ENCODE results near the gene INF2.

DNA sequence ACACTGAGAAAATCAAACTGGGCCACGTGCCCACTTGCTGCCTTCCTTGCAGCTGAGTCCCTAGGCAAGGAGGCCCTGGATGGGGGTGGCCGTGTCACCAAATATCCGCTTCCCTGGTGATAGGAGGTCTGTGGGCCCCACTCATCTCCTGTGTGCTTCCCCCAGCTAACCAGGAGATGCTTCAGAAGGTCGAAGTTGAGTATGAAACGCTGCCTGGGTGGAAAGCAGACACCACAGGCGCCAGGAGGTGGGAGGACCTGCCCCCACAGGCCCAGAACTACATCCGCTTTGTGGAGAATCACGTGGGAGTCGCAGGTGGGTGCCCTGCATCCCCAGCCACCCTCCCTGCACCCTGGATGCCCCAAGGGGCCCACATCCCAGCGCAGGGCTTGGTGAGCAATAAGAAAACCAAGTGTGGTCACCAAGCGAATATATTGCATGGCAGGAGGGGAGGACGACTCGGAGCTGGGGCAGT lies 56.7 kb downstream of the INF2 start:
- TF ChIP-seq POLR2A (IDR thresholded peaks at IDR 0.05; ENCODE audit: low read depth) (no peak), POLR2AphosphoS5 (IDR thresholded peaks at IDR 0.05) (no peak)
- TF ChIP-seq, protein P1, sequence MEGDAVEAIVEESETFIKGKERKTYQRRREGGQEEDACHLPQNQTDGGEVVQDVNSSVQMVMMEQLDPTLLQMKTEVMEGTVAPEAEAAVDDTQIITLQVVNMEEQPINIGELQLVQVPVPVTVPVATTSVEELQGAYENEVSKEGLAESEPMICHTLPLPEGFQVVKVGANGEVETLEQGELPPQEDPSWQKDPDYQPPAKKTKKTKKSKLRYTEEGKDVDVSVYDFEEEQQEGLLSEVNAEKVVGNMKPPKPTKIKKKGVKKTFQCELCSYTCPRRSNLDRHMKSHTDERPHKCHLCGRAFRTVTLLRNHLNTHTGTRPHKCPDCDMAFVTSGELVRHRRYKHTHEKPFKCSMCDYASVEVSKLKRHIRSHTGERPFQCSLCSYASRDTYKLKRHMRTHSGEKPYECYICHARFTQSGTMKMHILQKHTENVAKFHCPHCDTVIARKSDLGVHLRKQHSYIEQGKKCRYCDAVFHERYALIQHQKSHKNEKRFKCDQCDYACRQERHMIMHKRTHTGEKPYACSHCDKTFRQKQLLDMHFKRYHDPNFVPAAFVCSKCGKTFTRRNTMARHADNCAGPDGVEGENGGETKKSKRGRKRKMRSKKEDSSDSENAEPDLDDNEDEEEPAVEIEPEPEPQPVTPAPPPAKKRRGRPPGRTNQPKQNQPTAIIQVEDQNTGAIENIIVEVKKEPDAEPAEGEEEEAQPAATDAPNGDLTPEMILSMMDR (IDR thresholded peaks at IDR 0.05): no peak

All from esophagus muscularis mucosa (tissue), 3 donors.